ENCODE results near the gene SH3BP2. TPM values are rescaled to one million over a fixed set of nuclear protein-coding genes. Genes with fewer than 3 reads are reported as not detected.

Gene SH3BP2
- total and polyA plus RNA-seq, 10 of the 15 experiments (the other 5 are each of a cell fraction or from before 2014, with no cell fraction given) = 1.1 to 61.8 (median 23.9) TPM

GRCh38 chr4:2824329-2824835 lies 31.5 kb downstream of the SH3BP2 start (continued):
- TF ChIP-seq CUX1 (IDR thresholded peaks at IDR 0.05; ENCODE audit: insufficient replicate concordance, low read depth, low read length) (no peak), E2F4 (IDR thresholded peaks at IDR 0.05; ENCODE audit: low read depth, low read length) (no peak), EZH2 (IDR thresholded peaks at IDR 0.05; ENCODE audit: borderline replicate concordance, control insufficient read depth, low read depth, low read length) (no peak), RBBP5 (conservative IDR thresholded peaks at IDR 0.05) (no peak), SKIL (IDR thresholded peaks at IDR 0.05; ENCODE audit: low read depth, poor library complexity, severe bottlenecking) (no peak), GABPA (IDR thresholded peaks at IDR 0.05; ENCODE audit: low read depth) (no peak), NR2C1 (IDR thresholded peaks at IDR 0.05) (no peak), PAX5 (IDR thresholded peaks at IDR 0.05; ENCODE audit: borderline replicate concordance, low read depth, low read length) (no peak), PAX8 (IDR thresholded peaks at IDR 0.05) (no peak), ZBTB4 (CRISPR knock-in tag; IDR thresholded peaks at IDR 0.05) (no peak), STAT3 (IDR thresholded peaks at IDR 0.05; ENCODE audit: low read depth, low read length) (no peak)
